A549 (cell line): ENCODE measurements around the gene LYST. TPM values are rescaled to one million over a fixed set of nuclear protein-coding genes. Genes with fewer than 3 reads are reported as not detected.
"Not testable (repeated sequence)": the region's sequence is repeated elsewhere in the genome, so short reads cannot be mapped to it uniquely, and the experiment has no call there.

Experiments used
- ATAC-seq, 2 experiments: fragments of 200-7000 bp in 1 of 2; fragments of >200 bp in 1 of 2; cut with Nextera tagmentation in 1 of 2; cut with Tn5 transposase in 1 of 2; 3 replicates each; pipeline versions ENCODE4 v1.8.0 to v1.9.1; 2018 to 2020; ENCODE audit warnings: mild to moderate bottlenecking in 1 of 2, moderate library complexity in 1 of 2
- CTCF ChIA-PET: fragments of 300-600 bp; sonication (Branson Sonifier 250); formaldehyde crosslinking; extraction: SDS; loops from one replicate; lab custom pipeline; 2021; ENCODE audit warnings: antibody characterized with exemption, inconsistent platforms; lab: Yijun Ruan, JAX
- POLR2A ChIA-PET: fragments of 350-600 bp; formaldehyde crosslinking; extraction: SDS; loops from one replicate; lab custom pipeline; 2021; ENCODE audit warnings: antibody characterized with exemption, inconsistent platforms; lab: Yijun Ruan, JAX
- DNase-seq, 2 experiments: peaks; one replicate each; pipeline versions ENCODE4 v3.0.0 to v3.0.0-alpha.2; 2011 to 2016; ENCODE audit warnings: low read depth in 1 of 2, low spot score in 1 of 2
- FAIRE-seq: peaks from 2 replicates; lab custom pipeline; 2011; peaks lifted over from hg19 to GRCh38; lab: Jason Lieb, UNC
- H3K27ac ChIP-seq, 2 experiments: fragments of >200 bp; sonication (Bioruptor Twin); formaldehyde crosslinking; 3 replicates each; pipeline ENCODE4 v1.5.1; 2016 to 2017
- H3K4me1 ChIP-seq: fragments of >200 bp; sonication (Bioruptor Twin); formaldehyde crosslinking; 3 replicates; pipeline ENCODE4 v1.6.1; 2016
- H3K4me2 ChIP-seq: fragments of >200 bp; sonication (Bioruptor Twin); formaldehyde crosslinking; 3 replicates; pipeline ENCODE4 v1.6.1; 2016
- H3K4me3 ChIP-seq: fragments of >200 bp; sonication (Bioruptor Twin); formaldehyde crosslinking; 3 replicates; pipeline ENCODE4 v1.5.1; 2016
- H3K9me3 ChIP-seq: fragments of >200 bp; sonication (Bioruptor Twin); formaldehyde crosslinking; 3 replicates; pipeline ENCODE4 v1.6.1; 2016
- ATOH8 ChIP-seq: fragments of 250-450 bp; sonication (Bioruptor Pico); IDR thresholded peaks from 2 replicates; pipeline ENCODE4 v1.5.0; 2020; ENCODE audit warnings: low read depth, mild to moderate bottlenecking, moderate library complexity
- BHLHE40 ChIP-seq: IDR thresholded peaks from 2 replicates; pipeline ENCODE4 v1.6.1; 2012; ENCODE audit warnings: low read depth, low read length, inconsistent platforms
- CBX2 ChIP-seq: fragments of 200-600 bp; sonication (generic); IDR thresholded peaks from 2 replicates; pipeline ENCODE4 v1.6.1; 2016; ENCODE audit warnings: low read depth, mild to moderate bottlenecking, borderline replicate concordance
- CBX8 ChIP-seq: fragments of 200-600 bp; sonication (generic); IDR thresholded peaks from 2 replicates; pipeline ENCODE4 v1.6.1; 2016
- CHD2 ChIP-seq: fragments of 150-350 bp; IDR thresholded peaks from 2 replicates; pipeline ENCODE4 v1.6.1; 2014; ENCODE audit warnings: low read length; ENCODE audit not compliant: partially characterized antibody
- CHD4 ChIP-seq: fragments of 200-600 bp; sonication (generic); IDR thresholded peaks from 2 replicates; pipeline ENCODE4 v1.6.1; 2016; ENCODE audit warnings: antibody characterized with exemption, mild to moderate bottlenecking, borderline replicate concordance
- E2F6 ChIP-seq: IDR thresholded peaks from 2 replicates; pipeline ENCODE4 v1.6.1; 2012; ENCODE audit warnings: low read depth, borderline replicate concordance
- EHF ChIP-seq: fragments of 250-450 bp; sonication (Bioruptor Pico); IDR thresholded peaks from 2 replicates; pipeline ENCODE4 v1.5.0; 2020; ENCODE audit warnings: mild to moderate bottlenecking
- FOSL2 ChIP-seq, 2 experiments: fragments of 450-650 bp in 1 of 2; fragments of >200 bp in 1 of 2; sonication (Bioruptor Twin) in 1 of 2; formaldehyde crosslinking; IDR thresholded peaks; 2 replicates each; pipeline versions ENCODE4 v1.5.0 to v1.6.1; 2016 to 2020; ENCODE audit warnings: mild to moderate bottlenecking in 1 of 2, moderate library complexity in 1 of 2
- FOXS1 ChIP-seq: fragments of 250-450 bp; sonication (Bioruptor Pico); IDR thresholded peaks from 2 replicates; pipeline ENCODE4 v1.5.0; 2020; ENCODE audit warnings: mild to moderate bottlenecking, moderate library complexity
- HDAC2 ChIP-seq: fragments of 200-600 bp; sonication (generic); IDR thresholded peaks from 2 replicates; pipeline ENCODE4 v1.6.1; 2016
- MAFK ChIP-seq: fragments of 450-650 bp; IDR thresholded peaks from 2 replicates; pipeline ENCODE4 v1.6.1; 2014; ENCODE audit not compliant: partially characterized antibody
- MAZ ChIP-seq: fragments of 150-350 bp; IDR thresholded peaks from 2 replicates; pipeline ENCODE4 v1.6.1; 2014; ENCODE audit warnings: antibody characterized with exemption, low read depth, low read length, borderline replicate concordance
- MYC ChIP-seq: IDR thresholded peaks from 2 replicates; pipeline ENCODE4 v1.6.1; 2012; ENCODE audit warnings: mild to moderate bottlenecking, inconsistent platforms, low read length, improper control_type of control experiment, borderline replicate concordance
- NR3C1 ChIP-seq: fragments of >200 bp; sonication (Bioruptor Twin); formaldehyde crosslinking; IDR thresholded peaks from 3 replicates; pipeline ENCODE4 v1.6.1; 2017
- PHF8 ChIP-seq: fragments of 200-600 bp; sonication (generic); IDR thresholded peaks from 2 replicates; pipeline ENCODE4 v1.6.1; 2016; ENCODE audit warnings: low read depth, mild to moderate bottlenecking, antibody characterized with exemption, moderate library complexity, borderline replicate concordance
- POLR2AphosphoS2 ChIP-seq: conservative IDR thresholded peaks from 2 replicates; pipeline ENCODE4 v1.6.1; 2012; ENCODE audit warnings: low read length, improper control_type of control experiment, inconsistent platforms
- RAD21 ChIP-seq, 2 experiments: fragments of >200 bp in 1 of 2; sonication (Bioruptor Twin) in 1 of 2; formaldehyde crosslinking in 1 of 2; IDR thresholded peaks in 1 of 2; conservative IDR thresholded peaks in 1 of 2; 2 replicates in 1 of 2; 3 replicates in 1 of 2; pipeline ENCODE4 v1.6.1; 2012 to 2018; ENCODE audit warnings: inconsistent platforms in 1 of 2
- RARB ChIP-seq: fragments of 250-450 bp; sonication (Bioruptor Pico); IDR thresholded peaks from 2 replicates; pipeline ENCODE4 v1.8.0; 2021; ENCODE audit warnings: mild to moderate bottlenecking, moderate library complexity
- ZFP36 ChIP-seq: fragments of 450-650 bp; IDR thresholded peaks from 2 replicates; pipeline ENCODE4 v1.6.1; 2014; ENCODE audit warnings: borderline replicate concordance; ENCODE audit not compliant: partially characterized antibody
- ZSCAN20 ChIP-seq: fragments of 250-450 bp; sonication (Bioruptor Pico); IDR thresholded peaks from 2 replicates; pipeline ENCODE4 v1.8.0; 2022; ENCODE audit warnings: mild to moderate bottlenecking, moderate library complexity
- WGBS: methylation state at CpG from one replicate; pipeline ENCODE4 v1.1.6; 2017; ENCODE audit errors: missing lambda C conversion rate; 5-methylcytosine and 5-hydroxymethylcytosine counted together
- polyA plus RNA-seq, 4 experiments: library from polyadenylated mRNA; depleted of rRNA in 3 of 4; stranded (reverse); fragments of >200 nt; fragmentation: RNase III in 1 of 4; extraction: RNeasy Plus Mini Kit Qiagen cat#74134 plus additional on column Dnase treatment in 1 of 4; gene quantifications; 2 replicates in 3 of 4; 3 replicates in 1 of 4; pipeline ENCODE4 v1.2.3, GENCODE V29; 2011 to 2017
- TF ChIP-seq, protein P1 (sequence below): fragments of 450-650 bp; IDR thresholded peaks from 2 replicates; pipeline ENCODE4 v1.6.1; 2014; ENCODE audit warnings: antibody characterized with exemption
- TF ChIP-seq, protein P2 (sequence below): fragments of 200-600 bp; sonication (generic); IDR thresholded peaks from 2 replicates; pipeline ENCODE4 v1.6.1; 2016; ENCODE audit warnings: antibody characterized with exemption, mild to moderate bottlenecking, moderate library complexity

The LYST gene
- polyA plus RNA-seq, 2 of the 4 experiments (the other 2 are of a cell fraction) = 2.5 to 9.4 TPM

DNA sequence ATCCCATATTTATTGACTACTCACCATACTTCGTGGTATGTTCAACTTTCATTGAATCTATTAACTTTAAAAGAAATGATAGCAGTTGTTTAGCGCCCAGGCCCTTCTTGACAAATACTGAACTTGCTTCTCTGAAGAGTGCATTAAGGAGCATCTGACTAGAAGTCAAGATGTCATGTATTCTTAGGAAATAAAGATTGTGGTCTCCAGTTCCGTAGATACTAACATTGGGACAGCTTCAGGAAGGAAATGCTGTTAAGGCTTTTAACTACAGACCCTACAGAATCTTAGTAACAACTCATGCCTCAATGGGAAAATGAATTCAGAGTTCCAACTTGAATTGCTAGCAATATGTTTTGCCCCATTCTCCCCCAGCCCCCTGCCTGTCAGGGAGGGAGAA is 14.8 kb downstream of the LYST start:
- DNase-seq (no peak), FAIRE-seq (no peak), ATAC-seq (no peak)
- no peak overlapping the region for H3K4me2 ChIP-seq
- no peak overlapping the region for H3K27ac ChIP-seq
- no peaks in the 10 kb centered on the region for H3K9me3 ChIP-seq
- no peak overlapping the region for H3K4me3 ChIP-seq
- no peak for TF ChIP-seq MYC
- TF ChIP-seq BHLHE40 = no peak
- TF ChIP-seq RARB (CRISPR knock-in tag) = no peak
- TF ChIP-seq MAZ = no peak
- no peak for TF ChIP-seq CBX2
- TF ChIP-seq MAFK = no peak
- TF ChIP-seq RAD21 (conservative IDR thresholded peaks at IDR 0.05 in 1 of 2, IDR thresholded peaks at IDR 0.05 in 1 of 2) = no peak
- TF ChIP-seq ZFP36 = no peak
- TF ChIP-seq, protein P1, sequence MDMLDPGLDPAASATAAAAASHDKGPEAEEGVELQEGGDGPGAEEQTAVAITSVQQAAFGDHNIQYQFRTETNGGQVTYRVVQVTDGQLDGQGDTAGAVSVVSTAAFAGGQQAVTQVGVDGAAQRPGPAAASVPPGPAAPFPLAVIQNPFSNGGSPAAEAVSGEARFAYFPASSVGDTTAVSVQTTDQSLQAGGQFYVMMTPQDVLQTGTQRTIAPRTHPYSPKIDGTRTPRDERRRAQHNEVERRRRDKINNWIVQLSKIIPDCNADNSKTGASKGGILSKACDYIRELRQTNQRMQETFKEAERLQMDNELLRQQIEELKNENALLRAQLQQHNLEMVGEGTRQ = no peak
- POLR2A ChIA-PET = no interaction called here
- CTCF ChIA-PET = interaction anchor here (0.7 to 1.0 kb wide), 2 partner anchors 14 to 95 kb away, joined by 3 to 4 read pairs; no protein-coding TSS in a partner anchor
- H3K4me1 ChIP-seq = no peaks in the 10 kb centered on the region
- WGBS = 81% methylated on average over 3 of the region's 3 CpGs

DNA sequence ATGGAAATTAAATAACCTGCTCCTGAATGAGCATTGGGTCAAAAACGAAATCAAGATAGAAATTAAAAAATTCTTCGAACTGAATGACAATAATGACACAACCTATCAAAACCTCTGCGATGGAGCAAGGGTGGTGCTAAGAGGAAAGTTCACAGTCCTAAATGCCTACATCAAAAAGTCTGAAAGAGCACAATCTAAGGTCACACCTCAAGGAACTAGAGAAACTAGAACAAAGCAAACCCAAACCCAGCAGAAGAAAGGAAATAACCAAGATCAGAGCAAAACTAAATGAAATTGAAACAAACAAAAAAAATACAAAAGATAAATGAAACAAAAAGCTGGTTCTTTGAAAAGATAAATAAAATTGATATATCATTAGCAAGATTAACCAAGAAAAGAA is 18.5 kb downstream of the LYST start:
- FAIRE-seq, H3K9me3 ChIP-seq, H3K4me3 ChIP-seq, H3K4me1 ChIP-seq, ATAC-seq, DNase-seq, H3K27ac ChIP-seq, H3K4me2 ChIP-seq, POLR2A ChIA-PET: not testable (repeated sequence)
- WGBS = 73% methylated on average over 3 of the region's 3 CpGs
- CTCF ChIA-PET = interaction anchor here (1.4 kb wide), 1 partner anchor 123 kb away, joined by 6 read pairs; no protein-coding TSS in a partner anchor

DNA sequence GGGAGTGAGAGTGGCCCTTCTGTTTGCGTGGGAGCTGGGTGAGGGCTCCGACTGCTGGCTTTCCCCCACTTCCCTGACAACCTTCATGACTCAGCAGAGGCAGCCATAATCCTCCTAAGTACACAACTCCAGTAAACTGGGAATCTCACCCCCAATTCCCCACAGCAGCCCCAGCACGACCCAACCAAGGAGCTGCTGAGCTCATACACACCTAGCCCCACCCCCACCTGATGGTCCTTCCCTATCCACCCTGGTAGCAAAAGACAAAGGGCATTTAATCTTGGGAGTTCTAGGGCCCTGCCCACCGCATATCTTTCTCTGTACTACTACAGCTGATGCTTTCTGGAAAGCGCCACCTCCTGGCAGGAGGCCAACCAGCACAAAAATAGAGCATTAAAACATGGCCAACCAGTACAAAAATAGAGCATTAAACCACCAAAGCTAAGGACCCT is 21.0 kb downstream of the LYST start:
- 78% methylated on average over 5 of the region's 5 CpGs for WGBS
- H3K4me3 ChIP-seq, H3K4me1 ChIP-seq, FAIRE-seq, H3K9me3 ChIP-seq, ATAC-seq, POLR2A ChIA-PET: not testable (repeated sequence)
- peak in 1 of 2 experiments; percentile 9 for DNase-seq
- Histone ChIP-seq H3K27ac (peak overlapping the region in 1 of 2 experiments; percentile 47; a peak in 1 of 6 replicates), H3K4me2 (0 out of 3 replicates have a peak overlapping the region, but pooled peaks have one; percentile 5)
- CTCF ChIA-PET = interaction anchor here (0.7 to 2.7 kb wide), 8 partner anchors 9 to 341 kb away, joined by 3 to 16 read pairs (median 4); partner anchors contain the start of genes B3GALNT2 and LYST

DNA sequence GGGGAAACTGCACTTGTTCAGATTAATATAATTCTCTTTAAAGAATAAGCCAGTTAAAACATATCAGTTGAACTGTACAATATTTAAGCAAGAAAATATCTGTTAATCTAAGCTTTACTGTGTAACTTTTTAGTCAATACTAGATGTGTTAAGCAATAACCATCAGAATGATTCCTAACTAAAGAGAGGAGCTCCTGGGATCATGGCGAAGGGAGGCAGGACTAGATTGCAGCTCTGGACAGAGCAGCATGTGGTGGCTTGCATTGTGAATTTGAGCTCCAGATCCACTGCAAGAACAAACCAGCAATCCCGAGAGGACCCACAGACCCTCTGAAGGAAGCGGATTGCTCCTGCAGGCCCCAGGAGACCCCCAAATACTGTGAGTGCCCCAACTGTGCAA is 21.9 kb downstream of the LYST start:
- peaks cover 7% of the 10 kb centered on the region; the same call in 2 of the 3 replicates for H3K4me1 ChIP-seq
- TF ChIP-seq CBX8 (no peak), POLR2AphosphoS2 (no peak), PHF8 (no peak), ZSCAN20 (CRISPR knock-in tag) (no peak), ATOH8 (no peak), CHD2 (no peak), FOXS1 (CRISPR knock-in tag) (no peak), EHF (CRISPR knock-in tag) (no peak), FOSL2 (IDR thresholded peaks at IDR 0.05) (no peak), FOSL2 (CRISPR knock-in tag; IDR thresholded peaks at IDR 0.05) (no peak), ZFP36 (no peak), NR3C1 (no peak), CHD4 (no peak), MYC (no peak), HDAC2 (no peak), E2F6 (no peak)
- TF ChIP-seq, protein P2, sequence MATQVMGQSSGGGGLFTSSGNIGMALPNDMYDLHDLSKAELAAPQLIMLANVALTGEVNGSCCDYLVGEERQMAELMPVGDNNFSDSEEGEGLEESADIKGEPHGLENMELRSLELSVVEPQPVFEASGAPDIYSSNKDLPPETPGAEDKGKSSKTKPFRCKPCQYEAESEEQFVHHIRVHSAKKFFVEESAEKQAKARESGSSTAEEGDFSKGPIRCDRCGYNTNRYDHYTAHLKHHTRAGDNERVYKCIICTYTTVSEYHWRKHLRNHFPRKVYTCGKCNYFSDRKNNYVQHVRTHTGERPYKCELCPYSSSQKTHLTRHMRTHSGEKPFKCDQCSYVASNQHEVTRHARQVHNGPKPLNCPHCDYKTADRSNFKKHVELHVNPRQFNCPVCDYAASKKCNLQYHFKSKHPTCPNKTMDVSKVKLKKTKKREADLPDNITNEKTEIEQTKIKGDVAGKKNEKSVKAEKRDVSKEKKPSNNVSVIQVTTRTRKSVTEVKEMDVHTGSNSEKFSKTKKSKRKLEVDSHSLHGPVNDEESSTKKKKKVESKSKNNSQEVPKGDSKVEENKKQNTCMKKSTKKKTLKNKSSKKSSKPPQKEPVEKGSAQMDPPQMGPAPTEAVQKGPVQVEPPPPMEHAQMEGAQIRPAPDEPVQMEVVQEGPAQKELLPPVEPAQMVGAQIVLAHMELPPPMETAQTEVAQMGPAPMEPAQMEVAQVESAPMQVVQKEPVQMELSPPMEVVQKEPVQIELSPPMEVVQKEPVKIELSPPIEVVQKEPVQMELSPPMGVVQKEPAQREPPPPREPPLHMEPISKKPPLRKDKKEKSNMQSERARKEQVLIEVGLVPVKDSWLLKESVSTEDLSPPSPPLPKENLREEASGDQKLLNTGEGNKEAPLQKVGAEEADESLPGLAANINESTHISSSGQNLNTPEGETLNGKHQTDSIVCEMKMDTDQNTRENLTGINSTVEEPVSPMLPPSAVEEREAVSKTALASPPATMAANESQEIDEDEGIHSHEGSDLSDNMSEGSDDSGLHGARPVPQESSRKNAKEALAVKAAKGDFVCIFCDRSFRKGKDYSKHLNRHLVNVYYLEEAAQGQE = no peak
- no peak for FAIRE-seq
- ATAC-seq = no peak
- 90% methylated on average over 3 of the region's 3 CpGs for WGBS
- DNase-seq = no peak
- ChIA-PET CTCF (interaction anchor here (0.7 to 2.3 kb wide), 6 partner anchors 8 to 331 kb away, joined by 3 to 7 read pairs (median 4); partner anchors contain the start of gene LYST), POLR2A (no interaction called here)
- no peak overlapping the region for H3K4me2 ChIP-seq
- no peak overlapping the region for H3K4me3 ChIP-seq
- H3K9me3 ChIP-seq = no peaks in the 10 kb centered on the region
- no peak overlapping the region; a peak in 1 of 6 replicates for H3K27ac ChIP-seq
